ENCODE results near the gene FOLR1. TPM values are rescaled to one million over a fixed set of nuclear protein-coding genes. Genes with fewer than 3 reads are reported as not detected.
A peak's percentile ranks its signal among the peaks of the same experiment; 100 is the strongest.
"Not testable (repeated sequence)": the region's sequence is repeated elsewhere in the genome, so short reads cannot be mapped to it uniquely, and the experiment has no call there.

The FOLR1 gene
- total RNA-seq, 1 donor from 2014 or later = 2.7 TPM

DNA sequence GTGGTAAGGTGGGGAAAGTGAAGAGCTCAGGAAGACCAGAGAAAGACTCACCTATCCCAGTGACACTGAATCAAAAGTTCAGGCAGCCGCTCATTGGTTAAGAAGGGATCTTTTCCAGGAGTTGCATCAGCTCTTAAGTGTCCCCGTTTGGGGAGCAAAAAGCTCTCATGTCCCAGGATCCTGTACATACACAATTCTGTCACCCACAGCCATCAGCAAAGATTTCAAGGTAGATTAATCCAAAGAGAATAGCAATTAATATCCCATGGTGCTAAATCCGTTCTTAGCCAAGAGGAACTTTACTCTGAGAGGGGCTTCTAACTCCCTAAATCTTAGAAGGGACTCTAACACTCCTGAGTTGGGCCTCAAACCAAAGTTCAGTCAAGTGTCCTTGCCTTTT is 37.1 kb upstream of the FOLR1 start:
- Mint-ChIP-seq H3K4me3 (no peak overlapping the region), H3K4me1 (ENCODE audit: unreplicated experiment) (no peaks in the 10 kb centered on the region), H3K9me3 (no peaks in the 10 kb centered on the region), H3K27me3 (peaks cover 11% of the 10 kb centered on the region), H3K27ac (no peak overlapping the region), H3K36me3 (no peaks in the 10 kb centered on the region)
- no peak for DNase-seq (ENCODE audit: extremely low spot score, unreplicated experiment)
- TF ChIP-seq, protein P1, sequence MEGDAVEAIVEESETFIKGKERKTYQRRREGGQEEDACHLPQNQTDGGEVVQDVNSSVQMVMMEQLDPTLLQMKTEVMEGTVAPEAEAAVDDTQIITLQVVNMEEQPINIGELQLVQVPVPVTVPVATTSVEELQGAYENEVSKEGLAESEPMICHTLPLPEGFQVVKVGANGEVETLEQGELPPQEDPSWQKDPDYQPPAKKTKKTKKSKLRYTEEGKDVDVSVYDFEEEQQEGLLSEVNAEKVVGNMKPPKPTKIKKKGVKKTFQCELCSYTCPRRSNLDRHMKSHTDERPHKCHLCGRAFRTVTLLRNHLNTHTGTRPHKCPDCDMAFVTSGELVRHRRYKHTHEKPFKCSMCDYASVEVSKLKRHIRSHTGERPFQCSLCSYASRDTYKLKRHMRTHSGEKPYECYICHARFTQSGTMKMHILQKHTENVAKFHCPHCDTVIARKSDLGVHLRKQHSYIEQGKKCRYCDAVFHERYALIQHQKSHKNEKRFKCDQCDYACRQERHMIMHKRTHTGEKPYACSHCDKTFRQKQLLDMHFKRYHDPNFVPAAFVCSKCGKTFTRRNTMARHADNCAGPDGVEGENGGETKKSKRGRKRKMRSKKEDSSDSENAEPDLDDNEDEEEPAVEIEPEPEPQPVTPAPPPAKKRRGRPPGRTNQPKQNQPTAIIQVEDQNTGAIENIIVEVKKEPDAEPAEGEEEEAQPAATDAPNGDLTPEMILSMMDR (conservative IDR thresholded peaks at IDR 0.05) = no peak

- Mint-ChIP-seq H3K4me1 (ENCODE audit: unreplicated experiment) (no peaks in the 10 kb centered on the region), H3K36me3 (no peaks in the 10 kb centered on the region), H3K27me3 (peaks cover 11% of the 10 kb centered on the region), H3K4me3 (no peak overlapping the region), H3K9me3 (no peaks in the 10 kb centered on the region), H3K27ac (no peak overlapping the region)
- no peak for DNase-seq (ENCODE audit: extremely low spot score, unreplicated experiment)
- TF ChIP-seq, protein P1 (conservative IDR thresholded peaks at IDR 0.05) = no peak
Observed at GRCh38 chr11:72155751-72156150, 36.2 kb upstream of the FOLR1 start.

DNA sequence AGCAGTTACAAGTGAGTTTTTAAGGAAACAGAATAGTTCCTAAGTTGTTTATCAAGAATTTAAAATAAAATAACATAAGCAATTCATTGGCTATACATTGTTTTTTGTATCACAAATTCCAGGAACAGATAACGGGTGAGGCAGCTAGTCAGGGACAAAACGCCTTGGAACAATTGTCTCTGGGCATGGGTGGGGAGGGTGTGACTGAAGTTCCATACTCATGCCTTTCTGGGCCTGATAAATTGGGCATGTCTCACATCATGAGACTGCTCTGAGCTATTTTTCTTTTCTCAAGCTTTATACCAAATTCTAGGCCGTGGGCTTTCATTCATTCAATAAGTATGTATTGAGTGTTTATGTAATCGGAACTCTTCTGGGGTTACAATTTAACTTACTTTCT is 34.8 kb upstream of the FOLR1 start:
- Mint-ChIP-seq H3K27ac (no peak overlapping the region), H3K4me1 (ENCODE audit: unreplicated experiment) (no peaks in the 10 kb centered on the region), H3K27me3 (peaks cover 11% of the 10 kb centered on the region), H3K4me3 (no peak overlapping the region), H3K36me3 (no peaks in the 10 kb centered on the region), H3K9me3 (no peaks in the 10 kb centered on the region)
- TF ChIP-seq, protein P1 (conservative IDR thresholded peaks at IDR 0.05) = no peak
- no peak for DNase-seq (ENCODE audit: extremely low spot score, unreplicated experiment)

GRCh38 chr11:72160319-72160718 is 31.6 kb upstream of the FOLR1 start:
- Mint-ChIP-seq H3K27me3 (peaks cover 11% of the 10 kb centered on the region), H3K27ac (no peak overlapping the region), H3K36me3 (no peaks in the 10 kb centered on the region), H3K9me3 (no peaks in the 10 kb centered on the region), H3K4me1 (ENCODE audit: unreplicated experiment) (peaks cover 4% of the 10 kb centered on the region), H3K4me3 (no peak overlapping the region)
- TF ChIP-seq, protein P1 (conservative IDR thresholded peaks at IDR 0.05) = no peak
- DNase-seq (ENCODE audit: extremely low spot score, unreplicated experiment) = no peak

DNA sequence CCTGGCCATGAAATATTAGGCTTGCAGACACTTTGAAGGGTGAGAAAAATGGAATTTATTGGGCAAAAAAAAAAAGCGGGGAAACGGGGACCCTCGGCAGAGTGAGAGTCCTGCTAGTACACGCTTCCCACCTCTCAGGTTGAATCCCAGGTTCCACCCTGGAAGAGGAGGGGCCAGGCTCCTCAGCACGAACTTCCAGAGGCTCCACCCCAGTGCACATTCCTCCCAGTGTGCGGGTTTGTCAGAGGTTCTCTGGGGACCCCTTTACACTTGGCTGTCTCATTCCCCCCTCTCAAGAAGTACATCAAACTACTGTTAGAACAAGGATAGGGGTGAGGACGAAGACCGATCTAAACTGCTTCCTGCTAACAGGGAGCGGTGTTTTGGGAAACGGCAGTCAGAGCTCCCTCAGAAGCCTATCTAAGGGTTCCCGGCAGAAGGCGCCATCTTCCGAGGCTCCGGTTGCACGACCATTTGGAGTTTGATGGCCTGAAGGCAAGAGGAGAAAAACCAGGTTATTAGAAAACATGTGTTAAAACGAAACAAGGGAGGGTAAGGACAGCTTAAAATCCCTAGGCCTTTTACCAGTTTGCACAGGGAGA is 28.9 kb upstream of the FOLR1 start:
- Mint-ChIP-seq H3K36me3 (no peaks in the 10 kb centered on the region), H3K4me3 (no peak overlapping the region), H3K27ac (no peak overlapping the region), H3K9me3 (no peaks in the 10 kb centered on the region), H3K4me1 (ENCODE audit: unreplicated experiment) (peaks cover 4% of the 10 kb centered on the region), H3K27me3 (peaks cover 11% of the 10 kb centered on the region)
- no peak for DNase-seq (ENCODE audit: extremely low spot score, unreplicated experiment)
- TF ChIP-seq, protein P1 (conservative IDR thresholded peaks at IDR 0.05) = no peak

DNA sequence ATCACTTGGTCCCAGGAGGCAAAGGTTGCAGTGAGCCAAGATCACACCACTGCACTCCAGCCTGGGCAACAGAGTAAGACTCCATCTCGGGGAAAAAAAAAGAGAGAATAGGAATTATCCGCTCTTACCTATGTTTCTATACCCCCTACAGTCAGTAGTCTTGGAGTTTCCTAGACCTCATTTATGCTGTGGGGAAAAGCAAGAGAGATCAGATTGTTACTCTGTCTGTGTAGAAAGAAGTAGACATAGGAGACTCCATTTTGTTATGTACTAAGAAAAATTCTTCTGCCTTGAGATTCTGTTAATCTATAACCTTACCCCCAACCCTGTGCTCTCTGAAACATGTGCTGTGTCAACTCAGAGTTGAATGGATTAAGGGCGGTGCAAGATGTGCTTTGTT is 27.8 kb upstream of the FOLR1 start:
- H3K9me3 Mint-ChIP-seq; H3K36me3 Mint-ChIP-seq; H3K27me3 Mint-ChIP-seq; H3K4me1 Mint-ChIP-seq (ENCODE audit: unreplicated experiment); DNase-seq (ENCODE audit: extremely low spot score, unreplicated experiment); H3K4me3 Mint-ChIP-seq: not testable (repeated sequence)
- peak overlapping the region; percentile 62 for H3K27ac Mint-ChIP-seq

GRCh38 chr11:72169046-72169555 is 22.8 kb upstream of the FOLR1 start:
- not testable (repeated sequence) for H3K27me3 Mint-ChIP-seq; DNase-seq (ENCODE audit: extremely low spot score, unreplicated experiment); H3K4me1 Mint-ChIP-seq (ENCODE audit: unreplicated experiment); H3K9me3 Mint-ChIP-seq; H3K4me3 Mint-ChIP-seq; H3K36me3 Mint-ChIP-seq
- H3K27ac Mint-ChIP-seq = peak overlapping the region; percentile 61

GRCh38 chr11:72169754-72170153 is 22.2 kb upstream of the FOLR1 start:
- not testable (repeated sequence) for H3K9me3 Mint-ChIP-seq; H3K4me1 Mint-ChIP-seq (ENCODE audit: unreplicated experiment); H3K4me3 Mint-ChIP-seq; DNase-seq (ENCODE audit: extremely low spot score, unreplicated experiment); H3K27ac Mint-ChIP-seq; H3K27me3 Mint-ChIP-seq; H3K36me3 Mint-ChIP-seq

DNA sequence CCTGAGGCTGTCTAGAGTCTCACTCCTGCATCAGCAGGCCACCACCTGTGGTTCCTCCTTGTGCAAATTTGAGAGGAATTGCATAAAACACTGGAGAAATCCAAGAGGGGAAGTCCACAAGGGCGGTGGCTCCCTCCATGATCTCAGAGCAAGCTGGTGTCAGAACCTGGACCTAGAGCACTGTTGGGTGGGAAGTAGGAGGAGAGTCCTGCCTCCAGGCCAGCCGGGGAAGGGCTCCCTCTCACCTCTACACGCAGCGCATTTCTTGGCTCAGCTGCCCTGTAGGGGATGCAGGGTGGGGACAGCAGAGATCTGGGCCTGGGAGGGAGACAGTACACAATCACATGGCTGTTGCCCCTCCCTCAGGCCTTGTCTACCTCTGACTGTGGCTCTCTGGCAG is 19.9 kb upstream of the FOLR1 start:
- H3K4me1 Mint-ChIP-seq (ENCODE audit: unreplicated experiment); H3K27me3 Mint-ChIP-seq; H3K9me3 Mint-ChIP-seq; DNase-seq (ENCODE audit: extremely low spot score, unreplicated experiment); H3K36me3 Mint-ChIP-seq; H3K4me3 Mint-ChIP-seq; H3K27ac Mint-ChIP-seq: not testable (repeated sequence)

Data from type B pancreatic cell (in vitro differentiated cells).